Retinal pigment epithelial cell (primary cell): Measurements from ENCODE around the gene ZNF91.
"Not testable (repeated sequence)": the region's sequence is repeated elsewhere in the genome, so short reads cannot be mapped to it uniquely, and the experiment has no call there.

Experiments used
- DNase-seq: peaks from one replicate; pipeline ENCODE4 v3.0.0-alpha.2; 2010; ENCODE audit warnings: low read depth
- H3K4me3 ChIP-seq: 2 replicates; pipeline ENCODE4 v1.5.1; 2011; ENCODE audit warnings: mild to moderate bottlenecking, low read length, control low read depth, moderate library complexity
- CTCF ChIP-seq: conservative IDR thresholded peaks from 2 replicates; pipeline ENCODE4 v1.5.1; 2011; ENCODE audit warnings: low read depth, low read length, control low read depth, inconsistent platforms

Gene ZNF91

GRCh38 chr19:23309926-23310325 lies 85.3 kb downstream of the ZNF91 start:
- no peak overlapping the region for H3K4me3 ChIP-seq
- no peak for DNase-seq
- no peak for TF ChIP-seq CTCF

GRCh38 chr19:23305555-23305954 lies 89.7 kb downstream of the ZNF91 start:
- no peak for DNase-seq
- no peak overlapping the region for H3K4me3 ChIP-seq
- TF ChIP-seq CTCF, result no peak

GRCh38 chr19:23304238-23304637 lies 91.0 kb downstream of the ZNF91 start:
- DNase-seq, result no peak
- TF ChIP-seq CTCF, result no peak

GRCh38 chr19:23294141-23294540 lies 101.1 kb downstream of the ZNF91 start:
- no peak for DNase-seq
- H3K4me3 ChIP-seq, result no peak overlapping the region
- no peak for TF ChIP-seq CTCF

More at GRCh38 chr19:23304238-23304637, 91.0 kb downstream of the ZNF91 start:
- no peak overlapping the region for H3K4me3 ChIP-seq

- not testable (repeated sequence) for DNase-seq
These were observed 105.3 kb downstream of the ZNF91 start for GRCh38 chr19:23289966-23290365.

More at GRCh38 chr19:23289966-23290365, 105.3 kb downstream of the ZNF91 start:
- not testable (repeated sequence) for H3K4me3 ChIP-seq
